Epithelial cell of esophagus (primary cell): ENCODE measurements around the gene TMEM120A.

Source experiments
- DNase-seq: peaks from one replicate; pipeline ENCODE4 v3.0.0; 2010; ENCODE audit warnings: low read depth
- H3K4me3 ChIP-seq: 2 replicates; pipeline ENCODE4 v1.5.1; 2011; ENCODE audit warnings: mild to moderate bottlenecking, low read length, control low read depth
- CTCF ChIP-seq: IDR thresholded peaks from 2 replicates; pipeline ENCODE4 v1.5.1; 2011; ENCODE audit warnings: low read depth, mild to moderate bottlenecking, low read length, control low read depth, inconsistent platforms; ENCODE audit not compliant: insufficient read depth; ENCODE audit errors: missing control alignments

TMEM120A gene

DNA sequence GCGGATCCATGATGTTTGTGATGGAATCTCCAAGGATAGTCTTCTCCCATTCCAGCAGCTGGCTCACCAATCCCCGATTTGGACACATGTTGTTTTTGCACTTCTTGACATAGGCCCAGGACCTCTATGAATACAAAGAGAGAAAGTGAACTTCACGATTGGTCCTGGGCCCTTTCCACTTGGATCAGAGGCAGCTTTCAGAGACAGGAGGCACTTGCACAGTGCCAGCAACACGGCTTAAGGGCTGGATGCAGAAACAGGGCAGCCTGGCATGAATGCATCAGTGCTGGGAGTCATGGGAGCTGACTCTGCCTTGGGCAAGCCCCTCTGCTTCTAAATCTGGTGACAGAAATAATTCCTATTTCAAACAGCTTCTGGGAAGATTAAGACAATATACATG is 2.1 kb upstream of the TMEM120A start:
- no peak overlapping the region for H3K4me3 ChIP-seq
- TF ChIP-seq CTCF: no peak
- DNase-seq: no peak

DNA sequence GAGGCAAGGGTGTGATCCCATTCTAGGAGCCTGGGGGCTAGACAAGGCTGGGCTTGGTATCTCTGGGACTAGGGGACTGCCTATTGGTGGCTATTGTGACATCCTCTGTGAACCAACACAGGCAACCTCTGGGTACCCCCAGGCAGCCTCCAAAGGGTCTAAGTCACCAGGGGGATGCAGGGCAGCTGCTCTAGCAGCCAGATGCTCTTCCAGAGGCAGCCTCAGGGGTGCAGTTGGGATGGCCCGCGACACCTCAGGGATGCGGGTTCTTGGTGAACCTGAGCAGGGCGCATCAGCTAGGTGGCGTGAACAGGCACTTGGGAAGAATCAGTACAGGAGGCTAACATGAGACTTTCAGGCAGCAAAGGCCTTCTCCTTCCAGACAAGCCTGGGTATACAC is 1.6 kb upstream of the TMEM120A start:
- TF ChIP-seq CTCF: no peak
- H3K4me3 ChIP-seq: no peak overlapping the region
- no peak for DNase-seq

DNA sequence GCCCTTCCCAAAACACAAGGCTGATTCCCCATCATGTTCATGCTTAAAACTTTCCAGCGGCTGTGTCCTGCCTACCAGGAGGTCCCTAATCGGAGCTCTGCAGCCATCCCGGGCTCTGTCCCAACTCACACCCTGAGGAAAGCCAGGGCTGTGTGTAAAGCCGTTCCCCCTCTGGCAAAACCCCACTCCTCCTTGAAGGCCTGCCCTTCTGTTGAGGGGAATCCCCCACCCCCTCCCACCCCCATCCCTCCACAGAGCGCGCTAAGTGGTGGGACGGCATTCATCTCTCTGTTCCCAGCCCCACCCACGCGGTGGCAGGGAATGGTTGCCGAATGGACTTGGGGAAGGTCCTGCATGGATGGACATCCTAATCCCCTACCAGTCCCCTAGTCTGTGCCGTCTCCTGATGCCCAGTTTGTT is 667 bp upstream of the TMEM120A start:
- peak overlapping the region; percentile 52 for H3K4me3 ChIP-seq
- no peak for TF ChIP-seq CTCF
- DNase-seq: no peak

- peak; percentile 21 for DNase-seq
- TF ChIP-seq CTCF: no peak
- H3K4me3 ChIP-seq: peak overlapping the region; percentile 76
Observed at GRCh38 chr7:75993689-75994387, 557 bp downstream of the TMEM120A start.

- TF ChIP-seq CTCF: no peak
- DNase-seq: no peak
- no peak overlapping the region for H3K4me3 ChIP-seq
Observed at GRCh38 chr7:75992083-75992755, 2.2 kb downstream of the TMEM120A start.

DNA sequence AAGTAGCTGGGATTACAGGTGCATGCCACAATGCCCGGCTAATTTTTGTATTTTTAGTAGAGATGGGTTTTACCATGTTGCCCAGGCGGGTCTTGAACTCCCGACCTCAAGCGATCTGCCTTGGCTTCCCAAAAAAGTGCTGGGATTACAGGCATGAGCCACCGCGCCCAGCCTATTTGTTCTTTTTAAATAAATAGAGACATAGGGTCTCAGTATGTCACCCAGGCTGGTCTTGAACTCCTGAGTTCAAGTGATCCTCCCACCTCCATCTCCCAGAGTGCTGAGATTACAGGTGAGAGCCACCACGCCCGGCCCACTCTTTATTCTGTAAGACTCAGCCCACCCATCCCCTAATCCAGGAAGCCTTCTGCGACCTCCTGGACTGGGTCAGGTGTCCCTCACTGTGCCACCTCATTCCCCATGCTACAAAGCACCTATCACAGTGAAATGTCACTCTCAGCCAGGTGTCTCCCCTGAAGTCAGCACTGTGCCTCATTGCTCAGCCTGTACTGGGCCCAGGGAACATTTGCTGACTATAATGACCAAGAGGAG is 2.8 kb downstream of the TMEM120A start:
- DNase-seq: no peak
- no peak for TF ChIP-seq CTCF
- no peak overlapping the region for H3K4me3 ChIP-seq
